ENCODE results near the gene XNDC1N.
"Not testable (repeated sequence)": the region's sequence is repeated elsewhere in the genome, so short reads cannot be mapped to it uniquely, and the experiment has no call there.

Gene XNDC1N

GRCh38 chr11:71929491-71929890 lies 1.1 kb upstream of the XNDC1N start:
- peak overlapping the region; percentile 71 for H3K9ac ChIP-seq (ENCODE audit: low read length)

GRCh38 chr11:71928737-71929443 lies 496 bp upstream of the XNDC1N start, which contains the start of gene RNF121:
RNF121 (plus strand) TSS chr11:71929046; CDS start chr11:71929062, 16 bp downstream.
- Histone ChIP-seq H3K9me3 (ENCODE audit: control insufficient read depth, low read length) (no peaks in the 10 kb centered on the region), H3K4me3 (ENCODE audit: low read length) (peak within 1 kb of the TSS; percentile 75), H3K36me3 (ENCODE audit: control insufficient read depth, insufficient read depth, low read length) (no peaks in the 10 kb centered on the region), H3K4me1 (ENCODE audit: control insufficient read depth, insufficient read depth, low read length) (peaks cover 11% of the 10 kb centered on the region), H3K9ac (ENCODE audit: low read length) (peak within 1 kb of the TSS; percentile 71), H3K27me3 (ENCODE audit: control insufficient read depth, insufficient read depth, low read length) (no peaks in the 10 kb centered on the region)

More at GRCh38 chr11:71929491-71929890, 1.1 kb upstream of the XNDC1N start:
- Histone ChIP-seq H3K9me3 (ENCODE audit: control insufficient read depth, low read length) (no peaks in the 10 kb centered on the region), H3K27me3 (ENCODE audit: control insufficient read depth, insufficient read depth, low read length) (no peaks in the 10 kb centered on the region), H3K4me1 (ENCODE audit: control insufficient read depth, insufficient read depth, low read length) (peaks cover 11% of the 10 kb centered on the region), H3K36me3 (ENCODE audit: control insufficient read depth, insufficient read depth, low read length) (no peaks in the 10 kb centered on the region), H3K4me3 (ENCODE audit: low read length) (peak overlapping the region; percentile 75)

DNA sequence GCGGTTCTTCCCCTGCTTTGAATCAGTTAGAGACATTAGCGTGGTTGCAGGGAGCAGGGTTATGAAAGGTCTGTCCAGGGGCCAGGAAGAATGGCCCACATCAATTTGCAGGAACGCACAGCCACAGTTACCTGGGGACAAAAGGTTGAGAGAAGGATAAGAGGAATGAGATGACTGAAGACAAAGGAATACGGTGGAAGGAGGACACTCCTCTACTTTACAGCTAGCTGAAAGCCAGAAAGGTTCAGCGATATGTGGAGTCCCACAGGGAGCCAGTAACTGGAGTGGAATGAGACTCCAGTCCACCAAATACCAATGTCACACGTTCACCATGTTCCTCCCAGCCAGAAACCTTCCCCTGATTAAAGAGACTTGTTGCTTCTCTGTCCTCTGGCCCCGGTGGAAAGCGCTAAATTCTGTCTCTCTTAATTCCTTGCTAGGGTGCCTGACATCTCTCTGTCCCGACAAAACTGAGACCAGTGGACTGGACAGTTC lies 10.7 kb downstream of the XNDC1N start:
- H3K4me1 ChIP-seq (ENCODE audit: control insufficient read depth, insufficient read depth, low read length) = no peaks in the 10 kb centered on the region
- no peaks in the 10 kb centered on the region for H3K9me3 ChIP-seq (ENCODE audit: control insufficient read depth, low read length)
- H3K27me3 ChIP-seq (ENCODE audit: control insufficient read depth, insufficient read depth, low read length) = no peaks in the 10 kb centered on the region
- no peak overlapping the region for H3K4me3 ChIP-seq (ENCODE audit: low read length)
- no peaks in the 10 kb centered on the region for H3K36me3 ChIP-seq (ENCODE audit: control insufficient read depth, insufficient read depth, low read length)
- H3K9ac ChIP-seq (ENCODE audit: low read length) = no peak overlapping the region

GRCh38 chr11:71914617-71915189 lies 13.7 kb downstream of the XNDC1N start:
- no peaks in the 10 kb centered on the region for H3K27me3 ChIP-seq (ENCODE audit: control insufficient read depth, insufficient read depth, low read length)
- no peak overlapping the region for H3K4me3 ChIP-seq (ENCODE audit: low read length)
- H3K4me1 ChIP-seq (ENCODE audit: control insufficient read depth, insufficient read depth, low read length) = no peaks in the 10 kb centered on the region
- H3K36me3 ChIP-seq (ENCODE audit: control insufficient read depth, insufficient read depth, low read length) = no peaks in the 10 kb centered on the region
- H3K9me3 ChIP-seq (ENCODE audit: control insufficient read depth, low read length) = no peaks in the 10 kb centered on the region
- H3K9ac ChIP-seq (ENCODE audit: low read length) = no peak overlapping the region

DNA sequence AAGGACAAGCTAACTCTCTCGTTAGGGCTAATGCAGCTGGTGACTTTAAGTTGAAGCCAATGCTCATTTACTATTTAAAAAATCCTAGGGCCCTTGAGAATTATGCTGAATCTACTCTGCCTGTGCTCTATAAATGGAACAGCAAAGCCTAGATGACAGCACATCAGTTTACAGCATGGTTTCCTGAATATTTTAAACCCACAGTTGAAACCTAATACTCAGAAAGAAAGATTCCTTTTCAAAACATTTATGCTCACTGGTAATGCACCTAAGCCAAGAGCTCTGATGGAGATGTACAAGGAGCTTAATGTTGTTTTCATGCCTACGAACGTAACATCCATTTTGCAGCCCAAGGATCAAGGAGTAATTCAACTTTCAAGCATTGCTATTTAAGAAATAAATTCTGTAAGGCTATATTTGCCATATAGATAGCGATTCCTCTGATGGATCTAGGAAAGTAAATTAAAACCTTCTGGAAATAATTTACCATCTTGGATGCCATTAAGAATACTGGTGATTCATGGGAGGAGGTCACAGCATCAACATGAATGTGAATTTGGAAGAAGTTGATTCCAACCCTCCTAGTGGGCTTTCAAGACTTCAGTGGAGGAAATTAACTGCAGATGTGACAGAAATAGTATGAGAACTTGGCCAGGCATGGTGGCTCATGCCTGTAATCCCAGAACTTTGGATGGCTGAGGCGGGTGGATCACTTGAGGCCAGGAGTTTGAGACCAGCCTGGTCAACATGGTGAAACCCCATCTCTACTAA lies 14.5 kb downstream of the XNDC1N start:
- H3K4me3 ChIP-seq (ENCODE audit: low read length) = no peak overlapping the region
- H3K36me3 ChIP-seq (ENCODE audit: control insufficient read depth, insufficient read depth, low read length) = no peaks in the 10 kb centered on the region
- H3K27me3 ChIP-seq (ENCODE audit: control insufficient read depth, insufficient read depth, low read length) = no peaks in the 10 kb centered on the region
- no peak overlapping the region for H3K9ac ChIP-seq (ENCODE audit: low read length)
- H3K4me1 ChIP-seq (ENCODE audit: control insufficient read depth, insufficient read depth, low read length) = no peaks in the 10 kb centered on the region
- no peaks in the 10 kb centered on the region for H3K9me3 ChIP-seq (ENCODE audit: control insufficient read depth, low read length)

DNA sequence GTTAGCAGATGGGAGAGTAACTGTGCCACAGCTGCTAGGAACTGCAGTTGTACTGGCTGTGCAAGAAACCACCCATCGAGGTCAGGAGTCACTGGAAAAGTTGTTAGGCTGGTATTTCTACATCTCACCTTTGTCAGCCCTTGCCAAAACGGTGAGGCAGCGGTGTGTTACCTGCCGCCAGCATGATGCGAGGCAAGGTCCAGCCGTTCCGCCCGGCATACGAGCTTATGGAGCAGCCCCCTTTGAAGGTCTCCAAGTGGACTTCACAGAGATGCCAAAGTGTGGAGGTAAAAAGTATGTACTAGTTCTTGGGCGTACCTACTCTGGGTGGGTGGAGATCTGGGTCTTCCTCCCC lies 16.4 kb downstream of the XNDC1N start:
- not testable (repeated sequence) for H3K27me3 ChIP-seq (ENCODE audit: control insufficient read depth, insufficient read depth, low read length); H3K36me3 ChIP-seq (ENCODE audit: control insufficient read depth, insufficient read depth, low read length); H3K9ac ChIP-seq (ENCODE audit: low read length); H3K9me3 ChIP-seq (ENCODE audit: control insufficient read depth, low read length); H3K4me1 ChIP-seq (ENCODE audit: control insufficient read depth, insufficient read depth, low read length); H3K4me3 ChIP-seq (ENCODE audit: low read length)

GRCh38 chr11:71911321-71911985 lies 16.9 kb downstream of the XNDC1N start:
- H3K9ac ChIP-seq (ENCODE audit: low read length); H3K4me3 ChIP-seq (ENCODE audit: low read length); H3K9me3 ChIP-seq (ENCODE audit: control insufficient read depth, low read length); H3K27me3 ChIP-seq (ENCODE audit: control insufficient read depth, insufficient read depth, low read length); H3K4me1 ChIP-seq (ENCODE audit: control insufficient read depth, insufficient read depth, low read length); H3K36me3 ChIP-seq (ENCODE audit: control insufficient read depth, insufficient read depth, low read length): not testable (repeated sequence)

- not testable (repeated sequence) for H3K9ac ChIP-seq (ENCODE audit: low read length); H3K9me3 ChIP-seq (ENCODE audit: control insufficient read depth, low read length); H3K27me3 ChIP-seq (ENCODE audit: control insufficient read depth, insufficient read depth, low read length); H3K4me1 ChIP-seq (ENCODE audit: control insufficient read depth, insufficient read depth, low read length); H3K4me3 ChIP-seq (ENCODE audit: low read length); H3K36me3 ChIP-seq (ENCODE audit: control insufficient read depth, insufficient read depth, low read length)
Observed at GRCh38 chr11:71910775-71911174, 17.6 kb downstream of the XNDC1N start.

DNA sequence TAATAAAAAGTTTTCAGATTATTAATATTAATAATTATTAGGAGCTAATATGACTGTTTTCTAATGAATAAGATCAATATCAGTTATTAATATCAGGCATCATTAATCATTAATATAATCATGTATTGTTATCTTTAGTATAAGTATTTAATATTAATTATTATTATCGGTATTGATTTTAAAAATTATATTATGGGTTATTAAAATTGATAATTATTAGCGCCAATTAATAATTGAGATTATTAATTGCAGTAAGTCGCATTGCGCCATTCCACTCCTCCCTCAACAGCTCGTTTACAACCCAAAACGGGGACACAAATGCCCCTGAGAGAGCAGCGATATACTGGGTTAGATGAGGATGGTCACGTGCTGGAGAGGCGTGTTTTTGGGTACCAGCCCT lies 20.2 kb downstream of the XNDC1N start:
- no peak overlapping the region for H3K9ac ChIP-seq (ENCODE audit: low read length)
- no peaks in the 10 kb centered on the region for H3K27me3 ChIP-seq (ENCODE audit: control insufficient read depth, insufficient read depth, low read length)
- no peaks in the 10 kb centered on the region for H3K36me3 ChIP-seq (ENCODE audit: control insufficient read depth, insufficient read depth, low read length)
- no peaks in the 10 kb centered on the region for H3K4me1 ChIP-seq (ENCODE audit: control insufficient read depth, insufficient read depth, low read length)
- H3K4me3 ChIP-seq (ENCODE audit: low read length) = no peak overlapping the region
- H3K9me3 ChIP-seq (ENCODE audit: control insufficient read depth, low read length) = no peaks in the 10 kb centered on the region

DNA sequence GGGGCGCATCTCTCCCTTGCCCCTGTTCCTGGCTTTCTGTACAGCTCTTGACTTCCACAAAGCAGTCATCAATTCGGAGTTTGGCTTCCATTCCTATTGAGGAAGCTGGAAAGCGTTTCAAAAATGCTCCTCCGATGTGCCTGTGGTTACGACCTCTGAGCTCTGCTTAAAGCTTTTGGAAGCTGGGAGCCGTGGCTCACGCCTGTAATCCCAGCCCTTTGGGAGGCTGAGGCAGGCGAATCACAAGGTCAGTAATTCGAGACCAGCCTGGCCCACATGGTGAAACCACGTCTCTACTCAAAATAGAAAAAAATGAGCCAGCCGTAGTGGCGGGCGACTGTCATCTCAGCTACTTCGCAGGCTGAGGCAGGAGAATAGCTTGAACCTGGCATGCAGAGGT lies 27.3 kb downstream of the XNDC1N start:
- H3K9me3 ChIP-seq (ENCODE audit: control insufficient read depth, low read length); H3K36me3 ChIP-seq (ENCODE audit: control insufficient read depth, insufficient read depth, low read length): not testable (repeated sequence)

GRCh38 chr11:71895961-71896360 lies 32.4 kb downstream of the XNDC1N start:
- Histone ChIP-seq H3K9ac (ENCODE audit: low read length) (no peak overlapping the region), H3K4me1 (ENCODE audit: control insufficient read depth, insufficient read depth, low read length) (no peaks in the 10 kb centered on the region), H3K9me3 (ENCODE audit: control insufficient read depth, low read length) (no peaks in the 10 kb centered on the region), H3K27me3 (ENCODE audit: control insufficient read depth, insufficient read depth, low read length) (no peaks in the 10 kb centered on the region), H3K36me3 (ENCODE audit: control insufficient read depth, insufficient read depth, low read length) (no peaks in the 10 kb centered on the region), H3K4me3 (ENCODE audit: low read length) (no peak overlapping the region)

More for the DNA sequence above, 27.3 kb downstream of the XNDC1N start:
- not testable (repeated sequence) for H3K4me3 ChIP-seq (ENCODE audit: low read length); H3K4me1 ChIP-seq (ENCODE audit: control insufficient read depth, insufficient read depth, low read length); H3K9ac ChIP-seq (ENCODE audit: low read length); H3K27me3 ChIP-seq (ENCODE audit: control insufficient read depth, insufficient read depth, low read length)
